Measurements from ENCODE around the gene CREBBP.
A peak's percentile ranks its signal among the peaks of the same experiment; 100 is the strongest.
"Not testable (repeated sequence)": the region's sequence is repeated elsewhere in the genome, so short reads cannot be mapped to it uniquely, and the experiment has no call there.

The CREBBP gene

DNA sequence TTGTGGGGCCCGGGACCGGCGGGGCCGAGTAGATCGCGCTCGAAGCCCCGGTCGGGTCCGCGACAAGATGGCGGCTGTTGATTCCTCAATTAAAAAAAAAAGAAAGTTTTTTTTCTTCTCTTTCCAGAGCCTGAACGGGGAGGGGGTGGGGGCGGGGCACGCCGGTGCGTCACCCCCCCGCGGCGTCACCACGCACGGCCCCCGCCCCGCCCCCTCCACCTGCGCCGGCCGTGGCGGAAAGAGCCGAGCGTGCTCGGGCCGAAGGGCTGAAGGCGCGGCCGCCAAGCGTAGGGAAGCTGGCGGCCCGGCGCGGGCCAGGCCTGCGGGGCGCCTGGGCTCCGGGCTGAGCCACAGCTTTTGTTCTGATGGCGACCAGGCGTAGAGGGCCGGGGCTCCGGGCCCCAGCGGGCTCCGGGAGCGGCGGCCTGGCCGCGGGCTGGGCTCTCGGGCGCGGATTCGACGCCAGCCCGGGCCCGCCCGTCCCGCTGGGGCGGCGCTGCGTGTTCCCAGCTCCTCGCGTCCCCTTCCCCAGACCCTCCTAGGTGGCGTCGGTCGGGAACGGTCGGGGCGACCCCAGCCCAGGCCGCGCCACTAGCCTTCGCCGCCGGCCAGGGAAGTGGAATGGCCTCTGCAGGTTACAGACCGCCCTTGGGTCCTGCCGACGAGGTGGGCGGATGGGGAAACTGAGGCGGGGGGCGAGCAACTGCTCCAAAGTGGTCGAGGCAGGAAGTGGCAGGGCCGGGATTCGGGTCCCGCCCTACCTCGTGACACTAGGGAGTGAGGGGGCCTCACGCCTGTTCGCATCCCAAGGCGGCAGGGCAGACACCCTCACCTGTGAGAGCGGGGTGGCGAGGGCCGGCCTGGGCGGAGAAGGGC, at the start of gene CREBBP:
Gene CREBBP, minus strand, starts transcription at position 91 of the 876 bp plus-strand sequence. CDS start 797 bp downstream, outside the sequence.
- peak; percentile 92 for DNase-seq (ENCODE audit: extremely low read depth, insufficient read length)
- Histone ChIP-seq H3K4me3 (replicated peaks; ENCODE audit: low read depth, low read length) (peak within 1 kb of the TSS; percentile 91), H3K27me3 (replicated peaks; ENCODE audit: control insufficient read depth, insufficient read depth, low read length) (no peaks in the 10 kb centered on the region), H3K36me3 (ENCODE audit: control insufficient read depth, insufficient read depth, low read length) (no peaks in the 10 kb centered on the region; the same call in 1 of the 2 replicates)
- TF ChIP-seq, protein P1, sequence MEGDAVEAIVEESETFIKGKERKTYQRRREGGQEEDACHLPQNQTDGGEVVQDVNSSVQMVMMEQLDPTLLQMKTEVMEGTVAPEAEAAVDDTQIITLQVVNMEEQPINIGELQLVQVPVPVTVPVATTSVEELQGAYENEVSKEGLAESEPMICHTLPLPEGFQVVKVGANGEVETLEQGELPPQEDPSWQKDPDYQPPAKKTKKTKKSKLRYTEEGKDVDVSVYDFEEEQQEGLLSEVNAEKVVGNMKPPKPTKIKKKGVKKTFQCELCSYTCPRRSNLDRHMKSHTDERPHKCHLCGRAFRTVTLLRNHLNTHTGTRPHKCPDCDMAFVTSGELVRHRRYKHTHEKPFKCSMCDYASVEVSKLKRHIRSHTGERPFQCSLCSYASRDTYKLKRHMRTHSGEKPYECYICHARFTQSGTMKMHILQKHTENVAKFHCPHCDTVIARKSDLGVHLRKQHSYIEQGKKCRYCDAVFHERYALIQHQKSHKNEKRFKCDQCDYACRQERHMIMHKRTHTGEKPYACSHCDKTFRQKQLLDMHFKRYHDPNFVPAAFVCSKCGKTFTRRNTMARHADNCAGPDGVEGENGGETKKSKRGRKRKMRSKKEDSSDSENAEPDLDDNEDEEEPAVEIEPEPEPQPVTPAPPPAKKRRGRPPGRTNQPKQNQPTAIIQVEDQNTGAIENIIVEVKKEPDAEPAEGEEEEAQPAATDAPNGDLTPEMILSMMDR (IDR thresholded peaks at IDR 0.05; ENCODE audit: insufficient read depth, low read length, poor library complexity, severe bottlenecking): no peak

DNA sequence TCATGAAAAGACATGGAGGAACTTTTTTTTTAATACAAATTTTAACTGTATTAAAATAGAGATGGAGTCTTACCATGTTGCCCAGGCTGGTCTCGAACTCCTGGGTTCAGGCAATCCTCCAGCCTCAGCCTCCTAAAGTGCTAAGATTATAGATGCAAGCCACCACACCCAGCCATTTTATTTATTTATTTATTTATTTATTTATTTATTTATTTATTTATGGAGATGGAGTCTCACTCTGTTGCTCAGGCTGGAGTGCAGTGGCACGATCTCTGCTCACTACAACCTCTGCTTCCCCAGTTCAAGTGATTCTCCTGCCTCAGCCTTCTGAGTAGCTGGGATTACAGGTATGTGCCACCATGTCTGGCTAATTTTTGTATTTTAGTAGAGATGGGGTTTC, 46.6 kb upstream of the CREBBP start:
- H3K4me3 ChIP-seq (replicated peaks; ENCODE audit: low read depth, low read length); DNase-seq (ENCODE audit: extremely low read depth, insufficient read length); H3K36me3 ChIP-seq (ENCODE audit: control insufficient read depth, insufficient read depth, low read length); H3K27me3 ChIP-seq (replicated peaks; ENCODE audit: control insufficient read depth, insufficient read depth, low read length): not testable (repeated sequence)

DNA sequence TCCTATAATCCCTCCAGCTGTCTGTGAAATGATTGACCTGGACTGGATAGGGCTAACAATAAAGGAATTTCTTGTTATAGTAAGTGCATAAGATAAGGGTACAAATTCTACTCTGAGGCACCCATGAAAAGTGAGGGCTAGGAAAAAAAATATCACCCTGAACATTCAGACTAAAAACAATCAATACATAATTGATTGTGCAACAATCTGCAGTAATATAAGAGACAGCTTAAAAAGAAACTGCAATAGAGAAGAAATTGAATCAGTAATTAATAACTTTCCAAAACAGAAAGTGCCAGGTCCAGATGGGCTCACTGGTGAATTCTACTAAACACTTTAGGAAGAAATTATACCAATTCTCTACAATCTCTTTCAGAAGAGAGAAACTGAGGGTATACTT, 44.2 kb upstream of the CREBBP start:
- TF ChIP-seq, protein P1 (IDR thresholded peaks at IDR 0.05; ENCODE audit: insufficient read depth, low read length, poor library complexity, severe bottlenecking): no peak
- DNase-seq (ENCODE audit: extremely low read depth, insufficient read length): no peak

GRCh38 chr16:3922241-3922640, 41.7 kb upstream of the CREBBP start:
- H3K4me3 ChIP-seq (replicated peaks; ENCODE audit: low read depth, low read length): no peak overlapping the region
- TF ChIP-seq, protein P1 (IDR thresholded peaks at IDR 0.05; ENCODE audit: insufficient read depth, low read length, poor library complexity, severe bottlenecking): no peak

More for the DNA sequence above, 44.2 kb upstream of the CREBBP start:
- Histone ChIP-seq H3K27me3 (replicated peaks; ENCODE audit: control insufficient read depth, insufficient read depth, low read length) (no peaks in the 10 kb centered on the region), H3K36me3 (ENCODE audit: control insufficient read depth, insufficient read depth, low read length) (no peaks in the 10 kb centered on the region), H3K4me3 (replicated peaks; ENCODE audit: low read depth, low read length) (no peak overlapping the region)

GRCh38 chr16:3920206-3920605, 39.7 kb upstream of the CREBBP start:
- Histone ChIP-seq H3K27me3 (replicated peaks; ENCODE audit: control insufficient read depth, insufficient read depth, low read length) (no peaks in the 10 kb centered on the region; the same call in 1 of the 2 replicates), H3K36me3 (ENCODE audit: control insufficient read depth, insufficient read depth, low read length) (no peaks in the 10 kb centered on the region), H3K4me3 (replicated peaks; ENCODE audit: low read depth, low read length) (no peak overlapping the region)
- DNase-seq (ENCODE audit: extremely low read depth, insufficient read length): no peak
- TF ChIP-seq, protein P1 (IDR thresholded peaks at IDR 0.05; ENCODE audit: insufficient read depth, low read length, poor library complexity, severe bottlenecking): no peak

More at GRCh38 chr16:3922241-3922640, 41.7 kb upstream of the CREBBP start:
- DNase-seq (ENCODE audit: extremely low read depth, insufficient read length): no peak
- Histone ChIP-seq H3K27me3 (replicated peaks; ENCODE audit: control insufficient read depth, insufficient read depth, low read length) (no peaks in the 10 kb centered on the region), H3K36me3 (ENCODE audit: control insufficient read depth, insufficient read depth, low read length) (no peaks in the 10 kb centered on the region)

DNA sequence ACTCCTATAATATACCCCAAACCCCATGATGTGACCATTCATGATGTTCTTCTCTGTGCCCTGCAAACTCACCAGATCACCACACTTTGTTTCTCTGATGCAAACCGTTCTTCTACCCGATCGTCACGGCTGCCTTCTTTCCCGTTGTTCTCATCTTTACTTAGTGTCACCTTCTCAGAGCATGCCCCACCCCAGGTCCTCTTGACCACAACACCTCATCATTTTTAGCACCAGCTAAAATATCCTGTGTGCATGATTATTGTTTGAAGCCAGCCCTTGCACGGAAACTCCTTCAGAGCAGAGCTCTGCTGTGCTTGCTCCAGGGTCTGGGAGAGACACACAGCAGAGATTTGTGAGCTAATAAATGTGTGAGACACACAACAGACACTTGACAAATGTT, 38.9 kb upstream of the CREBBP start:
- TF ChIP-seq, protein P1 (IDR thresholded peaks at IDR 0.05; ENCODE audit: insufficient read depth, low read length, poor library complexity, severe bottlenecking): no peak
- no peak for DNase-seq (ENCODE audit: extremely low read depth, insufficient read length)
- Histone ChIP-seq H3K27me3 (replicated peaks; ENCODE audit: control insufficient read depth, insufficient read depth, low read length) (no peaks in the 10 kb centered on the region; the same call in none of the 2 replicates), H3K36me3 (ENCODE audit: control insufficient read depth, insufficient read depth, low read length) (no peaks in the 10 kb centered on the region), H3K4me3 (replicated peaks; ENCODE audit: low read depth, low read length) (no peak overlapping the region)

All from GM06990 (cell line).